HepG2 (cell line): ENCODE results near the gene FAAP20. TPM values are rescaled to one million over a fixed set of nuclear protein-coding genes. Genes with fewer than 3 reads are reported as not detected.

ENCODE experiments used
- CSRNP1 ChIP-seq: sonication (generic); formaldehyde crosslinking; IDR thresholded peaks from 2 replicates; pipeline ENCODE4 v1.8.1; 2023; ENCODE audit warnings: mild to moderate bottlenecking, missing genetic modification reagents
- ETV5 ChIP-seq: IDR thresholded peaks from 2 replicates; pipeline ENCODE4 v1.6.1; 2018; ENCODE audit warnings: missing biosample characterization, missing genetic modification reagents, inconsistent platforms, borderline replicate concordance
- MIER2 ChIP-seq: IDR thresholded peaks from 2 replicates; pipeline ENCODE4 v1.6.1; 2016; ENCODE audit warnings: missing biosample characterization, missing genetic modification reagents
- NPAS2 ChIP-seq: sonication (generic); formaldehyde crosslinking; IDR thresholded peaks from 2 replicates; pipeline ENCODE4 v1.8.0; 2022; ENCODE audit warnings: mild to moderate bottlenecking, missing genetic modification reagents, borderline replicate concordance
- PLSCR1 ChIP-seq: sonication (generic); formaldehyde crosslinking; IDR thresholded peaks from 2 replicates; pipeline ENCODE4 v1.5.0; 2020; ENCODE audit warnings: missing genetic modification reagents, mild to moderate bottlenecking, borderline replicate concordance
- RBM39 ChIP-seq: fragments of 200-400 bp; formaldehyde crosslinking; IDR thresholded peaks from one replicate; pipeline ENCODE4 v1.6.1; 2018; ENCODE audit warnings: antibody characterized with exemption, mild to moderate bottlenecking, low read depth, low read length; ENCODE audit not compliant: poor library complexity, severe bottlenecking
- REST ChIP-seq, 2 experiments: IDR thresholded peaks; 2 replicates each; pipeline ENCODE4 v1.6.1; 2011 to 2012; ENCODE audit warnings: low read length in 2 of 2, borderline replicate concordance in 1 of 2, low read depth in 1 of 2, mild to moderate bottlenecking in 1 of 2, moderate library complexity in 1 of 2
- TEF ChIP-seq: sonication (generic); formaldehyde crosslinking; IDR thresholded peaks from 2 replicates; pipeline ENCODE4 v1.5.0; 2020; ENCODE audit warnings: missing genetic modification reagents
- ZBTB20 ChIP-seq: sonication (generic); formaldehyde crosslinking; IDR thresholded peaks from 2 replicates; pipeline ENCODE4 v1.8.1; 2023; ENCODE audit warnings: missing genetic modification reagents, low read depth, mild to moderate bottlenecking, borderline replicate concordance
- ZBTB33 ChIP-seq: sonication (generic); formaldehyde crosslinking; IDR thresholded peaks from 2 replicates; pipeline ENCODE4 v1.4.0; 2020; ENCODE audit warnings: missing genetic modification reagents
- ZC3H13 ChIP-seq: sonication (generic); formaldehyde crosslinking; IDR thresholded peaks from 2 replicates; pipeline ENCODE4 v1.8.1; 2023; ENCODE audit warnings: mild to moderate bottlenecking, missing genetic modification reagents, moderate library complexity
- ZFP62 ChIP-seq: sonication (generic); formaldehyde crosslinking; IDR thresholded peaks from 2 replicates; pipeline ENCODE4 v1.4.0; 2020; ENCODE audit warnings: missing genetic modification reagents
- ZFY ChIP-seq: sonication (generic); formaldehyde crosslinking; IDR thresholded peaks from 2 replicates; pipeline ENCODE4 v1.4.0; 2020; ENCODE audit warnings: missing genetic modification reagents
- ZNF432 ChIP-seq: sonication (generic); formaldehyde crosslinking; IDR thresholded peaks from 2 replicates; pipeline ENCODE4 v1.5.0; 2020; ENCODE audit warnings: missing genetic modification reagents, mild to moderate bottlenecking, borderline replicate concordance
- ZNF501 ChIP-seq: sonication (generic); formaldehyde crosslinking; IDR thresholded peaks from 2 replicates; pipeline ENCODE4 v1.5.1; 2020; ENCODE audit warnings: mild to moderate bottlenecking, moderate library complexity, missing genetic modification reagents
- ZNF546 ChIP-seq: sonication (generic); formaldehyde crosslinking; conservative IDR thresholded peaks from 2 replicates; pipeline ENCODE4 v1.8.1; 2023; ENCODE audit warnings: mild to moderate bottlenecking, missing genetic modification reagents
- ZNF746 ChIP-seq: sonication (generic); formaldehyde crosslinking; IDR thresholded peaks from 2 replicates; pipeline ENCODE4 v1.8.0; 2022; ENCODE audit warnings: mild to moderate bottlenecking, missing genetic modification reagents
- ZNF773 ChIP-seq: sonication (generic); formaldehyde crosslinking; IDR thresholded peaks from 2 replicates; pipeline ENCODE4 v1.4.0; 2020; ENCODE audit warnings: missing genetic modification reagents, borderline replicate concordance
- ZNF883 ChIP-seq: sonication (generic); formaldehyde crosslinking; IDR thresholded peaks from 2 replicates; pipeline ENCODE4 v1.5.1; 2020; ENCODE audit warnings: mild to moderate bottlenecking, missing genetic modification reagents; ENCODE audit errors: not compliant biosample characterization
- polyA plus RNA-seq, 8 experiments: library from polyadenylated mRNA; depleted of rRNA in 3 of 8; stranded (reverse) in 7 of 8; unstranded in 1 of 8; fragments of >200 nt; fragmentation: Illumina TruSeq in 4 of 8; extraction: Trizol in 4 of 8; gene quantifications; 2 replicates each; pipeline versions ENCODE4 v1.2.1 to v1.2.3, GENCODE V29; 2011 to 2016; ENCODE audit warnings: low read depth in 4 of 8, missing spikeins in 1 of 8, mixed read lengths in 1 of 8; ENCODE audit not compliant: insufficient read depth in 1 of 8
- total RNA-seq, 5 experiments: library from RNA; depleted of rRNA; stranded (reverse); fragments of >200 nt; fragmentation: Illumina TruSeq; extraction: Trizol; gene quantifications; 2 replicates each; pipeline ENCODE4 v1.2.3, GENCODE V29; 2016; ENCODE audit warnings: low read depth in 1 of 5

The FAAP20 gene
- total and polyA plus RNA-seq, 2 of the 13 experiments (the other 11 are each of a cell fraction or from before 2014, with no cell fraction given), result 9.6 to 10.8 TPM

- no peak for TF ChIP-seq RBM39
- TF ChIP-seq ZC3H13 (CRISPR knock-in tag), result no peak
- no peak for TF ChIP-seq ZNF746 (CRISPR knock-in tag)
- TF ChIP-seq ZNF773, result no peak
- peak; percentile 22; the same call in 1 of the 2 replicates for TF ChIP-seq ZFY (CRISPR knock-in tag)
- TF ChIP-seq ZNF546, result no peak
- TF ChIP-seq ZFP62 (CRISPR knock-in tag), result no peak
- no peak for TF ChIP-seq ZBTB20 (CRISPR knock-in tag)
- no peak for TF ChIP-seq PLSCR1
- no peak for TF ChIP-seq ZNF501 (CRISPR knock-in tag)
- peak; percentile 79 for TF ChIP-seq ZBTB33 (CRISPR knock-in tag)
- no peak for TF ChIP-seq ZNF883 (CRISPR knock-in tag)
- TF ChIP-seq REST (IDR thresholded peaks at IDR 0.05; ENCODE audit: borderline replicate concordance in 1 of 2, low read depth in 1 of 2, low read length in 2 of 2), result no peak
- no peak for TF ChIP-seq ZNF432 (CRISPR knock-in tag)
- no peak for TF ChIP-seq ETV5 (CRISPR knock-in tag)
- TF ChIP-seq NPAS2 (CRISPR knock-in tag), result no peak
- no peak for TF ChIP-seq CSRNP1 (CRISPR knock-in tag)
- TF ChIP-seq MIER2 (CRISPR knock-in tag), result no peak
- no peak for TF ChIP-seq TEF
These were observed 43.2 kb upstream of the FAAP20 start (continued) for GRCh38 chr1:2237773-2238172.
